HG03045 (cell line): ENCODE measurements around the gene CFAP97D2.
A peak's percentile ranks its signal among the peaks of the same experiment; 100 is the strongest.
"Not testable (repeated sequence)": the region's sequence is repeated elsewhere in the genome, so short reads cannot be mapped to it uniquely, and the experiment has no call there.

ENCODE experiments used
- ATAC-seq: cut with Tn5 transposase; IDR thresholded peaks from one replicate; pipeline ENCODE4 v1.9.1; 2021; ENCODE audit warnings: mild to moderate bottlenecking, moderate library complexity; ENCODE audit not compliant: unreplicated experiment

The CFAP97D2 gene

GRCh38 chr13:114194853-114195252 lies 15.8 kb downstream of the CFAP97D2 start:
- no peak for ATAC-seq

- no peak for ATAC-seq
These were observed 17.6 kb downstream of the CFAP97D2 start for GRCh38 chr13:114196629-114197028.

- ATAC-seq, result no peak
These were observed 19.5 kb downstream of the CFAP97D2 start for GRCh38 chr13:114198556-114198955.

GRCh38 chr13:114199526-114199925 lies 20.5 kb downstream of the CFAP97D2 start:
- not testable (repeated sequence) for ATAC-seq

GRCh38 chr13:114199954-114200353 lies 20.9 kb downstream of the CFAP97D2 start:
- ATAC-seq, result no peak

GRCh38 chr13:114200399-114200911 lies 21.4 kb downstream of the CFAP97D2 start:
- no peak for ATAC-seq

- ATAC-seq, result no peak
These were observed 23.5 kb downstream of the CFAP97D2 start for GRCh38 chr13:114202581-114202980.

- ATAC-seq, result no peak
These were observed 24.5 kb downstream of the CFAP97D2 start for GRCh38 chr13:114203536-114203935.

- no peak for ATAC-seq
These were observed 25.8 kb downstream of the CFAP97D2 start for GRCh38 chr13:114204894-114205293.

- ATAC-seq, result no peak
These were observed 29.1 kb downstream of the CFAP97D2 start for GRCh38 chr13:114208134-114208533.

GRCh38 chr13:114211446-114212157 lies 32.5 kb downstream of the CFAP97D2 start:
- no peak for ATAC-seq

- ATAC-seq, result no peak
These were observed 33.1 kb downstream of the CFAP97D2 start for GRCh38 chr13:114212158-114212495.

- no peak for ATAC-seq
These were observed 34.9 kb downstream of the CFAP97D2 start for GRCh38 chr13:114213980-114214379.

GRCh38 chr13:114219392-114219791 lies 40.3 kb downstream of the CFAP97D2 start:
- ATAC-seq, result no peak

GRCh38 chr13:114222461-114222968 lies 43.5 kb downstream of the CFAP97D2 start:
- no peak for ATAC-seq

- no peak for ATAC-seq
These were observed 45.1 kb downstream of the CFAP97D2 start for GRCh38 chr13:114224201-114224600.

GRCh38 chr13:114225610-114226009 lies 46.6 kb downstream of the CFAP97D2 start:
- no peak for ATAC-seq

- no peak for ATAC-seq
These were observed 47.0 kb downstream of the CFAP97D2 start for GRCh38 chr13:114226088-114226487.

- peak; percentile 73 for ATAC-seq
These were observed 47.8 kb downstream of the CFAP97D2 start for GRCh38 chr13:114226699-114227323.

- no peak for ATAC-seq
These were observed 48.5 kb downstream of the CFAP97D2 start for GRCh38 chr13:114227528-114227927.

- ATAC-seq, result no peak
These were observed 49.1 kb downstream of the CFAP97D2 start for GRCh38 chr13:114228176-114228575.

GRCh38 chr13:114229506-114229905 lies 50.4 kb downstream of the CFAP97D2 start:
- no peak for ATAC-seq
